Erythroblast (primary cell): ENCODE measurements around the gene IFT52.

Experiments used
- GATA1 ChIP-seq: IDR thresholded peaks from 2 replicates; pipeline ENCODE4 v1.6.1; 2011; ENCODE audit warnings: low read depth, mild to moderate bottlenecking, control low read depth, low read length, moderate library complexity
- POLR2A ChIP-seq: IDR thresholded peaks from 2 replicates; pipeline ENCODE4 v1.6.1; 2011; ENCODE audit warnings: mild to moderate bottlenecking, low read length

DNA sequence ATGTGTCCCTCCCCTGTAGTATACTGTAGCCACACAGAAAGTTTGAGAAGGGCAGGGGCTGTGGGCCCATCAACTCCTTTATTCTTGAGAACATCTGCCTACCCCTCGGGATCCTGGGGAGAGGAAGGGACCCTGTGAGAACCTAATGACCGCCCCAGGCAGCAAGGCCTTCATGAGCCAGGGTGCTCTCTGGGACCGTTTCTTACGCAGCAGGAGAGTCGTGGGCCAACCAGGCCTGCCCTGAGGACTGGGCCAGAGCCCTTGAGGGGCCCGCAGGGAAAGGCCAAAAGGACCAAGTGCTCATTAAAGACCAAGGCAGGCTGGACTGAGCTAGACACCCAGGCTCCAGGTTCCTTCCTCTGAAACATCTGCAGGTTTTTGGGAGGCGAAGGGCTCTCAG, 26.7 kb upstream of the IFT52 start:
- TF ChIP-seq POLR2A (no peak), GATA1 (no peak)
